HFFc6 (cell line): ENCODE data around the gene SMIM27. TPM values are rescaled to one million over a fixed set of nuclear protein-coding genes. Genes with fewer than 3 reads are reported as not detected.
"Not testable (repeated sequence)": the region's sequence is repeated elsewhere in the genome, so short reads cannot be mapped to it uniquely, and the experiment has no call there.

ENCODE experiments used
- DNase-seq: peaks from one replicate; pipeline ENCODE4 v3.0.0-alpha.2; 2018
- H3K27ac Mint-ChIP-seq: 2 replicates; pipeline ENCODE4 v1.8.0; 2020; ENCODE audit warnings: mild to moderate bottlenecking, mixed read lengths
- H3K27me3 Mint-ChIP-seq: 2 replicates; pipeline ENCODE4 v1.8.0; 2021; ENCODE audit warnings: mild to moderate bottlenecking, moderate library complexity, mixed read lengths; ENCODE audit not compliant: insufficient read depth
- H3K36me3 Mint-ChIP-seq: 2 replicates; pipeline ENCODE4 v1.8.0; 2021; ENCODE audit warnings: low read depth, mixed read lengths
- H3K4me1 Mint-ChIP-seq: 2 replicates; pipeline ENCODE4 v1.8.0; 2020; ENCODE audit warnings: low read depth, mixed read lengths
- H3K4me3 Mint-ChIP-seq: 2 replicates; pipeline ENCODE4 v1.8.0; 2020; ENCODE audit warnings: mild to moderate bottlenecking, moderate library complexity, mixed read lengths
- H3K9me3 Mint-ChIP-seq: 2 replicates; pipeline ENCODE4 v1.8.0; 2020; ENCODE audit warnings: mild to moderate bottlenecking, mixed read lengths
- total RNA-seq, 6 experiments: library from RNA; stranded (reverse); fragmentation: NEBNext Ultra II Directional; extraction: Animal tissue kit (Norgen Biotek cat#: 25700); gene quantifications; 2 replicates in 1 of 6; 3 replicates in 5 of 6; pipeline ENCODE4 v1.2.3, GENCODE V29; 2021
- TF ChIP-seq, protein P1 (sequence below): fragments of 200-600 bp; sonication (generic); IDR thresholded peaks from 2 replicates; pipeline ENCODE4 v1.5.0; 2021; ENCODE audit warnings: antibody characterized with exemption, mild to moderate bottlenecking

The SMIM27 gene
- total RNA-seq, 6 experiments from 2014 or later: 11.4 to 16.8 (median 14.0) TPM

DNA sequence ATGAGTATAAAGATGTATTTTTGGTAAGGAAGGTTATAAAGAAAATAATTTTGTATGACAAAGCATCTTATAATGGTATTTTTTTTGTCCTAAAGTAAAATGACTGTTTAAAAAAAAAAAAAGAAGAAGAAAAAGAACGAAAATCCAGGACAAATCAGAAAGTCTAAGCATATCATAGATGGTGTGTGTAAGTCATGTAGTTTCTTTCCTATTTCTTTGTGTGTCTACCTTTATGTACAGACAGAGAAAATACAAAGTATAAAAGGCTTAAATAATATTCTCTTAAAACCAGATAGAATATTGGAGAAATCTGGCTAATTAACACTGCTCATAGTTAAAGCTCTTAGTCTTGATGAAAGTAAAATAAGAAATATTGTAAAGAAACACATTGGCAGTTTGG, 33.9 kb upstream of the SMIM27 start:
- peaks cover 28% of the 10 kb centered on the region for H3K9me3 Mint-ChIP-seq
- H3K27ac Mint-ChIP-seq: no peak overlapping the region
- no peak overlapping the region for H3K4me3 Mint-ChIP-seq
- DNase-seq: no peak
- peaks cover 51% of the 10 kb centered on the region for H3K36me3 Mint-ChIP-seq
- TF ChIP-seq, protein P1, sequence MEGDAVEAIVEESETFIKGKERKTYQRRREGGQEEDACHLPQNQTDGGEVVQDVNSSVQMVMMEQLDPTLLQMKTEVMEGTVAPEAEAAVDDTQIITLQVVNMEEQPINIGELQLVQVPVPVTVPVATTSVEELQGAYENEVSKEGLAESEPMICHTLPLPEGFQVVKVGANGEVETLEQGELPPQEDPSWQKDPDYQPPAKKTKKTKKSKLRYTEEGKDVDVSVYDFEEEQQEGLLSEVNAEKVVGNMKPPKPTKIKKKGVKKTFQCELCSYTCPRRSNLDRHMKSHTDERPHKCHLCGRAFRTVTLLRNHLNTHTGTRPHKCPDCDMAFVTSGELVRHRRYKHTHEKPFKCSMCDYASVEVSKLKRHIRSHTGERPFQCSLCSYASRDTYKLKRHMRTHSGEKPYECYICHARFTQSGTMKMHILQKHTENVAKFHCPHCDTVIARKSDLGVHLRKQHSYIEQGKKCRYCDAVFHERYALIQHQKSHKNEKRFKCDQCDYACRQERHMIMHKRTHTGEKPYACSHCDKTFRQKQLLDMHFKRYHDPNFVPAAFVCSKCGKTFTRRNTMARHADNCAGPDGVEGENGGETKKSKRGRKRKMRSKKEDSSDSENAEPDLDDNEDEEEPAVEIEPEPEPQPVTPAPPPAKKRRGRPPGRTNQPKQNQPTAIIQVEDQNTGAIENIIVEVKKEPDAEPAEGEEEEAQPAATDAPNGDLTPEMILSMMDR: no peak
- no peaks in the 10 kb centered on the region; the same call in 1 of the 2 replicates for H3K27me3 Mint-ChIP-seq
- H3K4me1 Mint-ChIP-seq: no peaks in the 10 kb centered on the region; the same call in 1 of the 2 replicates

DNA sequence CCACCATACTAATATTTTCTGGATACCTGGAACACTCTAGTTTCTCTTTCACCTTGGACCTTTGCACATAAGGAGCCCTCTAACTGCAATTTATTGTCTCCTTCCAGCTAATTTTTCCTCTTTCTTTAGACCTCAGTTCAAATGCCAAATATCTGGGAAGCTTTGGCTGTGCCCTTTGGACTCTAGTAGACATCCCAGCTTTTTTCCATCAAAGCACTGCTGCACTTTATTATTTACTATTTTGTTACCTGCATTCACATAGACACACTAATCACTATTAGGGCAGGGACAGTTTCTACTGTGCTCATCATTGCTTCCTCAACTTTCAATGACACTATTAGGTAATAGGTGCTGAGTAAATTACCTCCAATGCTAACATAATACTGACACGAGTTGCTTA, 28.2 kb upstream of the SMIM27 start:
- Mint-ChIP-seq H3K4me3 (no peak overlapping the region), H3K4me1 (peaks cover 35% of the 10 kb centered on the region), H3K9me3 (no peaks in the 10 kb centered on the region), H3K27me3 (no peaks in the 10 kb centered on the region), H3K27ac (no peak overlapping the region), H3K36me3 (peaks cover 9% of the 10 kb centered on the region)
- no peak for DNase-seq
- TF ChIP-seq, protein P1: no peak

DNA sequence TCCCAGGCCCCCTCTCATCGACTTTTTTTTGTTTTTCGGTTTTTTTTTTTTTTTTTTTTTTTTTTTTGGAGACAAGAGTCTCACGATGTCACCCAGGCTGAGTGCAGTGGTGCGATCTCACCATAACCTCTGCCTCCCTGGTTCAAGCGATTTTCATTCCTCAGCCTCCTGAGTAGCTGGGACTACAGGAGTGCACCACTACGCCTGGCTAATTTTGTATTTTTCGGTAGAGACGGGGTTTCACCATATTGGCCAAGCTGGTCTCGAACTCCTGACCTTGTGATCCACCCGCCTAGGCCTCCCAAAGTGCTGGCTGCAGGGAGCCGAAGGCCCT, 27.6 kb upstream of the SMIM27 start:
- not testable (repeated sequence) for H3K27me3 Mint-ChIP-seq, DNase-seq, H3K9me3 Mint-ChIP-seq, H3K36me3 Mint-ChIP-seq
- 0 out of 2 replicates have a peak overlapping the region, but pooled peaks have one; percentile 83 for H3K27ac Mint-ChIP-seq
- H3K4me1 Mint-ChIP-seq: peaks cover 35% of the 10 kb centered on the region
- H3K4me3 Mint-ChIP-seq: peak overlapping the region; percentile 93; the same call in 1 of the 2 replicates

DNA sequence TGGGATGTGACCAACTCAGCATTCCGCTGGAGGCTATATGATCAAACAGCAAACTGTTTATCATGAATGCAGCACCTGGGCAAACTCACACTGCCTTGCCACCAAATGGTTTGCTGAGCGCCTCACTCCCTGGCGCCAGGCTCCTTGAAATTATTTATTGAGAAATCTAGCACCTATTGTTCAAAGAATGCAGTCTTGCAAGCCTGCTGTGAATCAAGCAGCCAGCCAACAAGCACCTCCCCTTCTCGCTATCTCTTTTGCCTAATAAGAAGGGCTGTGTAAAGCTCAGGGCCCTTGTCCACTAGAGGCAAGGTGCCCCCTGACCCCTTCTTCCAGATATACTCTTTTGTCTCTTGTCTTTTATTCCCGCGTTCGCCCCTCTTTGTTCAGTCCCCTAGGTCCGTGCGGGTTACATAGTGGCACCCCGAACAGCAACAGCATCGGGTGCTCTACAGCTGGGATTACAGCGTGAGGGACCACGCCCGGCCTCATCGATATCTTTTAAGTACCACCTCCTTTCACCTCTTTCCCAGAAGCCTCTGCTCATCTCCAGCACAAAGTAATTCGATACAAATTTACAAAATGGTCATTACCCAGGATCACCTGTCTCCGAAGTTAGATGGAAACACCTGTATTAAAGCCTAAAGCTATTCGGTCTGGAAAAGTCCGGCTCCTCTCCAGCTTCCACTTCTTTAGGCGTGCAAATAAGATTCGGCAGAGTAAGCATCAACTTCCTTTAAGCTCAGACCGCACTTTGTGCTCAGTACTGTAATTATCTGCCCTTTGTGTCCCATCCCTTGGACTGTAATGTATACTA, 27.0 kb upstream of the SMIM27 start:
- TF ChIP-seq, protein P1: no peak
- Mint-ChIP-seq H3K4me3 (peak overlapping the region; percentile 93), H3K27me3 (no peaks in the 10 kb centered on the region), H3K4me1 (peaks cover 35% of the 10 kb centered on the region), H3K9me3 (no peaks in the 10 kb centered on the region), H3K27ac (peak overlapping the region; percentile 83), H3K36me3 (peaks cover 9% of the 10 kb centered on the region)
- no peak for DNase-seq

DNA sequence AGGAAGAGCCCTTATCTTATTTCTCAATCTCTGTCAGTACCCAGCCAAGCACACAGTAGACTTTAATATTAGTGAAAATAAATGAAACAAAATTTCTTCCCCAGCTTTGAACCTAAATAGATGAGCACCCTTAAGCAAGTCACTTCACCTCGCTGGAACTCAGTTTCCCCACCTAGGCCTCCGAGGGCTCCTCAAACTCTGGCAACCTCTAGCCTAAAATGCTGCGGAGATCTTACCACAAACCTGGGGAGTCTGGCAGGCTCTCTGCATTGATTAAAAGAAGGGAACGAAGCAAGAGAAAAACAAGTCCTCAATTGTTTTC, 26.5 kb upstream of the SMIM27 start:
- peak overlapping the region; percentile 93 for H3K4me3 Mint-ChIP-seq
- H3K27me3 Mint-ChIP-seq: no peaks in the 10 kb centered on the region
- H3K9me3 Mint-ChIP-seq: no peaks in the 10 kb centered on the region

More for the DNA sequence above, 26.5 kb upstream of the SMIM27 start:
- Mint-ChIP-seq H3K27ac (peak overlapping the region; percentile 83), H3K36me3 (peaks cover 9% of the 10 kb centered on the region), H3K4me1 (peaks cover 35% of the 10 kb centered on the region)
- TF ChIP-seq, protein P1: no peak
- DNase-seq: no peak
